ENCODE data around the gene MLLT10. TPM values are rescaled to one million over a fixed set of nuclear protein-coding genes. Genes with fewer than 3 reads are reported as not detected.

Gene MLLT10
- polyA plus RNA-seq = 10 to 100 TPM in 3 of 4 donors, 1 to 10 TPM in 1; 8.9 to 34.3 (median 13.4) TPM
- long read RNA-seq, donor 1, full-length matches to known transcripts = 1 of 1 reads
- long read RNA-seq, donor 1, partial matches to known transcripts = 0 of 1 reads
- long read RNA-seq, donor 1, other reads (novel, unspliced or antisense) = 0 of 1 reads
- long read RNA-seq, donor 2 = 0 reads
- long read RNA-seq, donor 3, partial matches to known transcripts = 8 of 10 reads
- long read RNA-seq, donor 3, other reads (novel, unspliced or antisense) = 0 of 10 reads
- long read RNA-seq, donor 4 = 0 reads
- long read RNA-seq, donor 5 = 0 reads
- long read RNA-seq, donor 6, partial matches to known transcripts = 8 of 10 reads
- long read RNA-seq, donor 6, other reads (novel, unspliced or antisense) = 0 of 10 reads
- long read RNA-seq, donor 7 = 0 reads
- long read RNA-seq, donor 8, full-length matches to known transcripts = 1 of 1 reads
- long read RNA-seq, donor 8, partial matches to known transcripts = 0 of 1 reads
- long read RNA-seq, donor 8, other reads (novel, unspliced or antisense) = 0 of 1 reads
- long read RNA-seq, donor 9 = 0 reads
- long read RNA-seq, donor 10, partial matches to known transcripts = 18 of 19 reads
- long read RNA-seq, donor 10, other reads (novel, unspliced or antisense) = 0 of 19 reads

- peak; percentile 90 to 99 for DNase-seq
- no peak for FAIRE-seq
- no peaks in the 10 kb centered on the region for H3K9me3 ChIP-seq (ENCODE audit: control insufficient read depth in 2 of 2, insufficient read depth in 1 of 2, low read depth in 1 of 2, low read length in 1 of 2)
- H3K36me3 ChIP-seq (ENCODE audit: control insufficient read depth in 3 of 3, insufficient read depth in 2 of 3, low read depth in 1 of 3, low read length in 3 of 3) = peaks cover 0 to 24% (median 0%) of the 10 kb centered on the region in 3 donors
- H3K27ac ChIP-seq (ENCODE audit: low read depth in 1 of 3, low read length in 2 of 3) = peak within 1 kb of the TSS; percentile 84 to 100 (median 91)
- H3K4me3 ChIP-seq (ENCODE audit: low read depth in 1 of 3, low read length in 3 of 3) = peak within 1 kb of the TSS; percentile 75 to 88 (median 79)
- H3K4me1 ChIP-seq (ENCODE audit: control insufficient read depth in 3 of 3, insufficient read depth in 2 of 3, low read depth in 1 of 3, low read length in 2 of 3) = peaks cover 0 to 8% (median 0%) of the 10 kb centered on the region in 3 donors
- 1% methylated on average over 21 to 74 of the region's 74 CpGs for WGBS, 3 donors
- H3K27me3 ChIP-seq (ENCODE audit: control insufficient read depth in 3 of 3, insufficient read depth in 3 of 3, low read length in 3 of 3) = no peaks in the 10 kb centered on the region
Observed at GRCh38 chr10:21533467-21534279, at the start of gene MLLT10. MLLT10 (plus strand) TSS chr10:21534232; CDS start chr10:21534645, 413 bp downstream.

- 91 to 98% (median 92%) methylated on average over 10 of the region's 10 CpGs for WGBS, 3 donors
- H3K27ac ChIP-seq (ENCODE audit: low read depth in 1 of 3, low read length in 2 of 3) = no peak overlapping the region
- no peaks in the 10 kb centered on the region for H3K36me3 ChIP-seq (ENCODE audit: control insufficient read depth in 3 of 3, insufficient read depth in 2 of 3, low read depth in 1 of 3, low read length in 3 of 3)
- no peak overlapping the region for H3K4me3 ChIP-seq (ENCODE audit: low read depth in 1 of 3, low read length in 3 of 3)
- no peaks in the 10 kb centered on the region for H3K4me1 ChIP-seq (ENCODE audit: control insufficient read depth in 3 of 3, insufficient read depth in 2 of 3, low read depth in 1 of 3, low read length in 2 of 3)
- DNase-seq = no peak
- FAIRE-seq = no peak
- peaks cover 0 to 2% (median 0%) of the 10 kb centered on the region in 3 donors for H3K27me3 ChIP-seq (ENCODE audit: control insufficient read depth in 3 of 3, insufficient read depth in 3 of 3, low read length in 3 of 3)
- H3K9me3 ChIP-seq (ENCODE audit: control insufficient read depth in 2 of 2, insufficient read depth in 1 of 2, low read depth in 1 of 2, low read length in 1 of 2) = no peaks in the 10 kb centered on the region
Observed at GRCh38 chr10:21487416-21488180, 46.4 kb upstream of the MLLT10 start.

- no peak for FAIRE-seq
Observed at GRCh38 chr10:21488246-21488956, 45.6 kb upstream of the MLLT10 start.

GRCh38 chr10:21488957-21489446 is 45.0 kb upstream of the MLLT10 start:
- no peaks in the 10 kb centered on the region for H3K36me3 ChIP-seq (ENCODE audit: control insufficient read depth in 3 of 3, insufficient read depth in 2 of 3, low read depth in 1 of 3, low read length in 3 of 3)
- FAIRE-seq (no peak), DNase-seq (no peak)
- H3K4me1 ChIP-seq (ENCODE audit: control insufficient read depth in 3 of 3, insufficient read depth in 2 of 3, low read depth in 1 of 3, low read length in 2 of 3) = no peaks in the 10 kb centered on the region
- H3K27me3 ChIP-seq (ENCODE audit: control insufficient read depth in 3 of 3, insufficient read depth in 3 of 3, low read length in 3 of 3) = peaks cover 0 to under 1% (median 0%) of the 10 kb centered on the region in 3 donors
- H3K4me3 ChIP-seq (ENCODE audit: low read depth in 1 of 3, low read length in 3 of 3) = no peak overlapping the region
- WGBS, 3 donors = 74 to 79% (median 75%) methylated on average over 5 of the region's 5 CpGs
- H3K9me3 ChIP-seq (ENCODE audit: control insufficient read depth in 2 of 2, insufficient read depth in 1 of 2, low read depth in 1 of 2, low read length in 1 of 2) = no peaks in the 10 kb centered on the region
- no peak overlapping the region for H3K27ac ChIP-seq (ENCODE audit: low read depth in 1 of 3, low read length in 2 of 3)

More at GRCh38 chr10:21488246-21488956, 45.6 kb upstream of the MLLT10 start:
- no peak for DNase-seq
- Histone ChIP-seq H3K27ac (ENCODE audit: low read depth in 1 of 3, low read length in 2 of 3) (no peak overlapping the region), H3K36me3 (ENCODE audit: control insufficient read depth in 3 of 3, insufficient read depth in 2 of 3, low read depth in 1 of 3, low read length in 3 of 3) (no peaks in the 10 kb centered on the region), H3K4me1 (ENCODE audit: control insufficient read depth in 3 of 3, insufficient read depth in 2 of 3, low read depth in 1 of 3, low read length in 2 of 3) (no peaks in the 10 kb centered on the region), H3K9me3 (ENCODE audit: control insufficient read depth in 2 of 2, insufficient read depth in 1 of 2, low read depth in 1 of 2, low read length in 1 of 2) (no peaks in the 10 kb centered on the region), H3K4me3 (ENCODE audit: low read depth in 1 of 3, low read length in 3 of 3) (no peak overlapping the region), H3K27me3 (ENCODE audit: control insufficient read depth in 3 of 3, insufficient read depth in 3 of 3, low read length in 3 of 3) (no peaks in the 10 kb centered on the region)
- WGBS, 3 donors = 49 to 56% (median 51%) methylated on average over 6 of the region's 6 CpGs

GRCh38 chr10:21490028-21490710 is 43.9 kb upstream of the MLLT10 start:
- peaks cover 1 to 5% (median 4%) of the 10 kb centered on the region in 3 donors for H3K27me3 ChIP-seq (ENCODE audit: control insufficient read depth in 3 of 3, insufficient read depth in 3 of 3, low read length in 3 of 3)
- peaks cover 0 to 2% (median 0%) of the 10 kb centered on the region in 3 donors for H3K4me1 ChIP-seq (ENCODE audit: control insufficient read depth in 3 of 3, insufficient read depth in 2 of 3, low read depth in 1 of 3, low read length in 2 of 3)
- WGBS, 3 donors = 93 to 95% (median 94%) methylated on average over 4 of the region's 4 CpGs
- H3K36me3 ChIP-seq (ENCODE audit: control insufficient read depth in 3 of 3, insufficient read depth in 2 of 3, low read depth in 1 of 3, low read length in 3 of 3) = no peaks in the 10 kb centered on the region
- DNase-seq (no peak), FAIRE-seq (no peak)
- H3K27ac ChIP-seq (ENCODE audit: low read depth in 1 of 3, low read length in 2 of 3) = no peak overlapping the region
- H3K4me3 ChIP-seq (ENCODE audit: low read depth in 1 of 3, low read length in 3 of 3) = no peak overlapping the region
- no peaks in the 10 kb centered on the region for H3K9me3 ChIP-seq (ENCODE audit: control insufficient read depth in 2 of 2, insufficient read depth in 1 of 2, low read depth in 1 of 2, low read length in 1 of 2)

GRCh38 chr10:21490711-21491105 is 43.3 kb upstream of the MLLT10 start:
- 90 to 94% (median 93%) methylated on average over 2 of the region's 2 CpGs for WGBS, 3 donors
- H3K9me3 ChIP-seq (ENCODE audit: control insufficient read depth in 2 of 2, insufficient read depth in 1 of 2, low read depth in 1 of 2, low read length in 1 of 2) = no peaks in the 10 kb centered on the region
- no peak for DNase-seq

GRCh38 chr10:21492421-21492820 is 41.6 kb upstream of the MLLT10 start:
- no peak overlapping the region for H3K4me3 ChIP-seq (ENCODE audit: low read depth in 1 of 3, low read length in 3 of 3)
- WGBS, 3 donors = 54 to 80% (median 65%) methylated on average over 3 of the region's 3 CpGs
- H3K9me3 ChIP-seq (ENCODE audit: control insufficient read depth in 2 of 2, insufficient read depth in 1 of 2, low read depth in 1 of 2, low read length in 1 of 2) = no peaks in the 10 kb centered on the region
- DNase-seq (no peak), FAIRE-seq (no peak)
- no peak overlapping the region for H3K27ac ChIP-seq (ENCODE audit: low read depth in 1 of 3, low read length in 2 of 3)
- H3K36me3 ChIP-seq (ENCODE audit: control insufficient read depth in 3 of 3, insufficient read depth in 2 of 3, low read depth in 1 of 3, low read length in 3 of 3) = no peaks in the 10 kb centered on the region
- H3K27me3 ChIP-seq (ENCODE audit: control insufficient read depth in 3 of 3, insufficient read depth in 3 of 3, low read length in 3 of 3) = peaks cover 1 to 8% (median 7%) of the 10 kb centered on the region in 3 donors
- peaks cover 0 to 3% (median 2%) of the 10 kb centered on the region in 3 donors for H3K4me1 ChIP-seq (ENCODE audit: control insufficient read depth in 3 of 3, insufficient read depth in 2 of 3, low read depth in 1 of 3, low read length in 2 of 3)

More at GRCh38 chr10:21490711-21491105, 43.3 kb upstream of the MLLT10 start:
- Histone ChIP-seq H3K4me3 (ENCODE audit: low read depth in 1 of 3, low read length in 3 of 3) (no peak overlapping the region), H3K36me3 (ENCODE audit: control insufficient read depth in 3 of 3, insufficient read depth in 2 of 3, low read depth in 1 of 3, low read length in 3 of 3) (no peaks in the 10 kb centered on the region), H3K27me3 (ENCODE audit: control insufficient read depth in 3 of 3, insufficient read depth in 3 of 3, low read length in 3 of 3) (peaks cover 1 to 5% (median 4%) of the 10 kb centered on the region in 3 donors), H3K27ac (ENCODE audit: low read depth in 1 of 3, low read length in 2 of 3) (no peak overlapping the region), H3K4me1 (ENCODE audit: control insufficient read depth in 3 of 3, insufficient read depth in 2 of 3, low read depth in 1 of 3, low read length in 2 of 3) (peaks cover 0 to 2% (median 0%) of the 10 kb centered on the region in 3 donors)
- no peak for FAIRE-seq

Data from small intestine (tissue), 16 donors.